SU-DHL-6 (cell line): Measurements from ENCODE around the gene NAGPA.

Experiments
- CTCF ChIP-seq: fragments of 200-600 bp; sonication (generic); IDR thresholded peaks from one replicate; pipeline ENCODE4 v1.5.1; 2017; ENCODE audit warnings: antibody characterized with exemption, mild to moderate bottlenecking, low read length, moderate library complexity; ENCODE audit not compliant: insufficient read depth, poor library complexity, severe bottlenecking
- EZH2phosphoT487 ChIP-seq: fragments of 200-600 bp; sonication (generic), shearing (Covaris generic); conservative IDR thresholded peaks from 2 replicates; pipeline ENCODE4 v1.6.1; 2018; ENCODE audit warnings: mild to moderate bottlenecking, antibody characterized with exemption, low read length, moderate library complexity, mixed read lengths

GRCh38 chr16:4984174-4984990 lies 49.4 kb downstream of the NAGPA start:
- TF ChIP-seq CTCF (no peak), EZH2phosphoT487 (no peak)
